GM23248 (cell line): ENCODE data around the gene EGF. TPM values are rescaled to one million over a fixed set of nuclear protein-coding genes. Genes with fewer than 3 reads are reported as not detected.

Experiments
- DNase-seq: peaks from one replicate; pipeline ENCODE4 v3.0.0-alpha.2; 2015
- H2AFZ ChIP-seq: fragments of 200-600 bp; sonication (generic); 2 replicates; pipeline ENCODE4 v1.6.1; 2016; ENCODE audit warnings: antibody characterized with exemption
- H3F3A ChIP-seq: fragments of 200-600 bp; sonication (generic); 2 replicates; pipeline ENCODE4 v1.6.1; 2016; ENCODE audit warnings: mild to moderate bottlenecking, antibody characterized with exemption, mixed run types; ENCODE audit not compliant: insufficient read depth
- H3K27ac ChIP-seq: fragments of 200-600 bp; sonication (generic); 2 replicates; pipeline ENCODE4 v1.5.1; 2016; ENCODE audit warnings: mild to moderate bottlenecking
- H3K27me3 ChIP-seq: fragments of 200-600 bp; sonication (generic); replicated peaks from 2 replicates; pipeline ENCODE4 v1.6.1; 2016; ENCODE audit warnings: mild to moderate bottlenecking; ENCODE audit not compliant: insufficient read depth
- H3K36me3 ChIP-seq: fragments of 200-600 bp; sonication (generic); 2 replicates; pipeline ENCODE4 v1.6.1; 2016; ENCODE audit warnings: low read depth, mild to moderate bottlenecking
- H3K4me1 ChIP-seq: fragments of 200-600 bp; sonication (generic); 2 replicates; pipeline ENCODE4 v1.6.1; 2016; ENCODE audit warnings: mild to moderate bottlenecking; ENCODE audit not compliant: insufficient read depth
- H3K4me2 ChIP-seq: fragments of 200-600 bp; sonication (generic); one replicate; pipeline ENCODE4 v1.6.1; 2016; ENCODE audit warnings: mild to moderate bottlenecking; ENCODE audit not compliant: unreplicated experiment
- H3K4me3 ChIP-seq: fragments of 200-600 bp; sonication (generic); 2 replicates; pipeline ENCODE4 v1.5.1; 2016; ENCODE audit warnings: mild to moderate bottlenecking
- H3K79me2 ChIP-seq: fragments of 200-600 bp; sonication (generic); 2 replicates; pipeline ENCODE4 v1.6.1; 2016; ENCODE audit warnings: mild to moderate bottlenecking; ENCODE audit not compliant: insufficient read depth
- H3K9ac ChIP-seq: fragments of 200-600 bp; sonication (generic); 2 replicates; pipeline ENCODE4 v1.6.1; 2016; ENCODE audit warnings: mild to moderate bottlenecking
- H3K9me2 ChIP-seq: fragments of 200-600 bp; sonication (generic); 2 replicates; pipeline ENCODE4 v1.6.1; 2016; ENCODE audit warnings: mixed run types, mild to moderate bottlenecking, moderate library complexity; ENCODE audit not compliant: insufficient read depth
- H3K9me3 ChIP-seq: fragments of 200-600 bp; sonication (generic); one replicate; pipeline ENCODE4 v1.6.1; 2017; ENCODE audit warnings: low read depth
- H4K20me1 ChIP-seq: fragments of 200-600 bp; sonication (generic); 2 replicates; pipeline ENCODE4 v1.6.0; 2016; ENCODE audit not compliant: insufficient read depth
- EZH2 ChIP-seq: fragments of 200-600 bp; sonication (generic); IDR thresholded peaks from 2 replicates; pipeline ENCODE4 v1.6.1; 2018; ENCODE audit warnings: antibody characterized with exemption, mild to moderate bottlenecking; ENCODE audit not compliant: insufficient read depth, poor library complexity, severe bottlenecking
- EZH2phosphoT487 ChIP-seq: fragments of 200-600 bp; sonication (generic); IDR thresholded peaks from 2 replicates; pipeline ENCODE4 v1.6.1; 2018; ENCODE audit warnings: antibody characterized with exemption, moderate library complexity, mild to moderate bottlenecking, low read depth; ENCODE audit not compliant: insufficient read depth
- WGBS, 2 experiments: methylation state at CpG; one replicate each; pipeline ENCODE4 v1.1.6; 2015 to 2017; ENCODE audit warnings: low lambda C conversion rate in 2 of 2, low coverage in 1 of 2; ENCODE audit errors: missing lambda C conversion rate in 2 of 2; 5-methylcytosine and 5-hydroxymethylcytosine counted together
- in situ Hi-C: fragments of 300-500 bp; cut with MboI; formaldehyde crosslinking; loops from 2 replicates; pipeline ENCODE4 v1.15.0; 2020
- polyA plus RNA-seq: library from polyadenylated mRNA; unstranded; fragments of >200 nt; fragmentation: Nextera tagmentation; extraction: Ambion mirVana; gene quantifications from 2 replicates; pipeline ENCODE4 v1.2.1, GENCODE V29; 2016
- total RNA-seq: library from RNA; depleted of rRNA; stranded (reverse); fragments of >200 nt; shearing (Covaris generic); gene quantifications from 2 replicates; pipeline ENCODE4 v1.2.3, GENCODE V29; 2014

The EGF gene
- total and polyA plus RNA-seq, 2 experiments from 2014 or later: 0.43 TPM; not detected in 1

DNA sequence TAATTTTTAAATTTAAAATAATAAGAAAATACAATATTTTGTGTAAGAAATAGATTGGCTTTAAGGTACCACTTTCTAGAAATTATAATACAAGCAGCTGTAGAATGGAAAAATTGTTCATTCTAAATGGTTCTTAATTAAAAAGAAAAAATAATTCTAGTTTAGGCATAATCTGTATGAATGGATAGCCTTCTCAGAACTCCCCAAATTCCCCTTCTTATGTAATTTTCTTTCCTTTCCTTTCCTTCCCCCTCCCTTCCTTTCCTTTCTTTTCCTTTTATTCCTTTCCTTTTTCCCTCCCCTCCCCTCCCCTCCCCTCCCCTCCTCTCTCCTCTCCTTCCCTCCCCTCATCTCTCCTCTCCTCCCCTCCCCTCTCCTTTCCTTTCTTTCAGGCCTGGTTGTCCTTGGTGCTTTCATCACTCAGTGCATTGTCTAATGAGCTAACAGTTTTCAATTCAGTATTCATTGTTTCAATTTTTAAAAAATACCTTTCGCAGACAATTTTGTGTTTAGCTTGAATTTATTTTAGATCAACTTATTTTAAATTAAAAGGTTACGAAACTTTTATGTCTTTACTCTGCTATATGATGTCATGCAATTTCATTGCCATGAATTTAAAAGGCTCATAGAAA lies 35.9 kb upstream of the EGF start:
- no peaks in the 10 kb centered on the region for H3K9me2 ChIP-seq
- no peaks in the 10 kb centered on the region for H3K79me2 ChIP-seq
- H3K27me3 ChIP-seq: 0 out of 2 replicates have a peak, but pooled peaks cover 4% of the 10 kb centered on the region
- in situ Hi-C loops: no loop called here
- H3K9me3 ChIP-seq: no peaks in the 10 kb centered on the region
- H3K4me1 ChIP-seq: no peaks in the 10 kb centered on the region
- no peaks in the 10 kb centered on the region; the same call in 1 of the 2 replicates for H4K20me1 ChIP-seq
- no peak for DNase-seq
- no peak for TF ChIP-seq EZH2phosphoT487
- no peak for TF ChIP-seq EZH2
- no peak overlapping the region for H2AFZ ChIP-seq
- H3K4me3 ChIP-seq: no peak overlapping the region
- H3K36me3 ChIP-seq: no peaks in the 10 kb centered on the region
- H3K27ac ChIP-seq: no peak overlapping the region
- no peak overlapping the region for H3K4me2 ChIP-seq
- no peak overlapping the region for H3K9ac ChIP-seq
- WGBS, 2 experiments: 52 to 65% methylated on average over 2 of the region's 2 CpGs
- no peaks in the 10 kb centered on the region for H3F3A ChIP-seq

DNA sequence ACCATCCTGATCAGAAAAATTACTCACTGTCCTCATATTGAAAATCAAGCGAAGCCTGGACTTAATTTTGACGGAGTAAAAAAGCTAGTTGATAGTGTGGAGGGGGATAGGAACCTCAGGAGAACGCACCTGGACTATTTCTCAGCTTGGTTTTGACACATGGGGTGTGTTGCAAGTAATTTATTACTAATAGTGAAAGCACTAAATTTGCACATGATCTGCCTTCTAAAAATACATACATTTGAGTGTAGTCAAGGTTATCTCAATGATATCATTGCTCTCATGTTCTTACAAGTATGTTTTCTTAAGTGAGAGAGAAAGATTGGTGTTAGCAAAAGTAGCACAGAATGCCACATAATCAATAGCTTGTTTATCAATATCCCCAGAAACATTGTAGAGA lies 35.3 kb upstream of the EGF start:
- Histone ChIP-seq H3K27ac (no peak overlapping the region), H3K4me2 (no peak overlapping the region), H3K36me3 (no peaks in the 10 kb centered on the region), H4K20me1 (no peaks in the 10 kb centered on the region; the same call in 1 of the 2 replicates), H3K9me2 (no peaks in the 10 kb centered on the region), H3K27me3 (0 out of 2 replicates have a peak, but pooled peaks cover 4% of the 10 kb centered on the region), H3F3A (no peaks in the 10 kb centered on the region), H3K4me1 (no peaks in the 10 kb centered on the region), H3K9me3 (no peaks in the 10 kb centered on the region), H2AFZ (no peak overlapping the region), H3K79me2 (no peaks in the 10 kb centered on the region), H3K9ac (no peak overlapping the region), H3K4me3 (no peak overlapping the region)
- in situ Hi-C loops: no loop called here
- TF ChIP-seq EZH2phosphoT487 (no peak), EZH2 (no peak)
- 13 to 16% methylated on average over 3 of the region's 3 CpGs for WGBS, 2 experiments
- DNase-seq: no peak

DNA sequence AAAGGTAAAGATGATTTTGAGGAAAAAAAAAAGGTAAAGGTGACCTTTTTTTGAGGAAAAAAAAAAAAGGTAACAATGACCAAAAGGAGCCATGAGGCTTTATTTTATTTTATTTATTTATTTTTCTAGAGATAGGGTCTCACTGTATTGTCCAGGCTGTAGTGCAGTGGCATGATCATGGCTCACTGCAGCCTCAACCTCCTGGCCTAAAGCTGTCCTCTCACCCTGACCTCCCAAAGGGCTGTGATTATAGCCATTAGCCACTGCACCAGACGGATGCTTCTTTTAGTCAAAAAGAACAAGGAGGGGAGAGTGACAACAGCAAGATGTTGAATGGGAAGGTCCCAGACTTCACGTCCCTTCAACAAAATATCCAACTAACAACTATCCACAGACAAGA lies 34.3 kb upstream of the EGF start:
- Histone ChIP-seq H3K36me3 (no peaks in the 10 kb centered on the region), H3K27ac (no peak overlapping the region), H3F3A (no peaks in the 10 kb centered on the region), H3K9me2 (no peaks in the 10 kb centered on the region), H3K9me3 (no peaks in the 10 kb centered on the region), H3K4me2 (no peak overlapping the region), H3K4me1 (no peaks in the 10 kb centered on the region), H3K4me3 (no peak overlapping the region), H3K27me3 (0 out of 2 replicates have a peak, but pooled peaks cover 4% of the 10 kb centered on the region), H3K9ac (no peak overlapping the region), H3K79me2 (no peaks in the 10 kb centered on the region), H2AFZ (no peak overlapping the region), H4K20me1 (no peaks in the 10 kb centered on the region; the same call in 1 of the 2 replicates)
- in situ Hi-C loops: no loop called here
- 25 to 30% methylated on average over 2 of the region's 2 CpGs for WGBS, 2 experiments
- no peak for TF ChIP-seq EZH2phosphoT487
- no peak for TF ChIP-seq EZH2
- no peak for DNase-seq

DNA sequence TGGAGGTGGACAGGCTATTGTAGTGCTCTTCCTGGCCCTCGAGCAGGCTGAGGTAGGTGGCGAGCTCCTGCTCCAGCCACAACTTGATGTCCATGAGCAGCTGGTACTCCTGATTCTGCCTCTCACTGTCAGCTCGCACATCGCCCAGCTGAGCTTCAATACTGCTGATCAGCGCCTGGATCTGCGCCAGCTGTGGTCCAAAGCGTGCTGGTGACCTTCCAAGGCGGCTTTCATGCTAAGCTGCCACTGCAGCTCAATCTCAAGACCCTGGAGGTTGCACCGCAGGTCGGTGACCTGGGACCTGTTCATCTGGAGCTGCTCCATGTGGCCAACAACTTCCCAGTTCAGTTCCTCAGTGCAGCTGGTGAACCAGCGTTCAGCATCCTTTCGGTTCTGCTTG lies 33.6 kb upstream of the EGF start:
- Histone ChIP-seq H3K9ac (no peak overlapping the region), H3K79me2 (no peaks in the 10 kb centered on the region), H2AFZ (no peak overlapping the region), H3K36me3 (no peaks in the 10 kb centered on the region), H3K9me3 (no peaks in the 10 kb centered on the region), H3K4me1 (no peaks in the 10 kb centered on the region), H4K20me1 (no peaks in the 10 kb centered on the region; the same call in 1 of the 2 replicates), H3K4me3 (no peak overlapping the region), H3F3A (no peaks in the 10 kb centered on the region), H3K9me2 (no peaks in the 10 kb centered on the region), H3K4me2 (no peak overlapping the region), H3K27me3 (0 out of 2 replicates have a peak, but pooled peaks cover 4% of the 10 kb centered on the region), H3K27ac (no peak overlapping the region)
- in situ Hi-C loops: no loop called here
- DNase-seq: no peak
- no peak for TF ChIP-seq EZH2phosphoT487
- WGBS, 2 experiments: 52 to 61% methylated on average over 12 of the region's 12 CpGs
